AG08396 (cell line): Measurements from ENCODE around the gene FGF5.
"Not testable (repeated sequence)": the region's sequence is repeated elsewhere in the genome, so short reads cannot be mapped to it uniquely, and the experiment has no call there.

Source experiments
- DNase-seq: peaks from one replicate; pipeline ENCODE4 v3.0.0; 2012; ENCODE audit warnings: low spot score, mixed read lengths

FGF5 gene

GRCh38 chr4:80266253-80266901 is at the start of gene FGF5:
FGF5 (plus strand) TSS chr4:80266664; CDS start chr4:80266825, 161 bp downstream.
- peak; percentile 90 for DNase-seq

- no peak for DNase-seq
These were observed 47.0 kb upstream of the FGF5 start for GRCh38 chr4:80219301-80220025.

GRCh38 chr4:80220711-80221110 is 45.8 kb upstream of the FGF5 start:
- no peak for DNase-seq

GRCh38 chr4:80221161-80221560 is 45.3 kb upstream of the FGF5 start:
- DNase-seq: no peak

- no peak for DNase-seq
These were observed 40.9 kb upstream of the FGF5 start for GRCh38 chr4:80225595-80225994.

GRCh38 chr4:80226094-80226493 is 40.4 kb upstream of the FGF5 start:
- no peak for DNase-seq

- no peak for DNase-seq
These were observed 38.0 kb upstream of the FGF5 start for GRCh38 chr4:80228460-80228859.

- DNase-seq: no peak
These were observed 37.3 kb upstream of the FGF5 start for GRCh38 chr4:80229128-80229527.

GRCh38 chr4:80229590-80229989 is 36.9 kb upstream of the FGF5 start:
- no peak for DNase-seq

- no peak for DNase-seq
These were observed 35.3 kb upstream of the FGF5 start for GRCh38 chr4:80231180-80231579.

- no peak for DNase-seq
These were observed 33.6 kb upstream of the FGF5 start for GRCh38 chr4:80232707-80233370.

- no peak for DNase-seq
These were observed 33.1 kb upstream of the FGF5 start for GRCh38 chr4:80233390-80233789.

- DNase-seq: no peak
These were observed 31.0 kb upstream of the FGF5 start for GRCh38 chr4:80235451-80235850.

- DNase-seq: peak; percentile 22
These were observed 28.5 kb upstream of the FGF5 start for GRCh38 chr4:80237992-80238391.

GRCh38 chr4:80239480-80240150 is 26.8 kb upstream of the FGF5 start:
- no peak for DNase-seq

- no peak for DNase-seq
These were observed 25.5 kb upstream of the FGF5 start for GRCh38 chr4:80240976-80241375.

- no peak for DNase-seq
These were observed 23.0 kb upstream of the FGF5 start for GRCh38 chr4:80243274-80244018.

- DNase-seq: not testable (repeated sequence)
These were observed 19.0 kb upstream of the FGF5 start for GRCh38 chr4:80247484-80247883.

- DNase-seq: no peak
These were observed 17.3 kb upstream of the FGF5 start for GRCh38 chr4:80249144-80249543.

GRCh38 chr4:80252427-80252826 is 14.0 kb upstream of the FGF5 start:
- DNase-seq: no peak

GRCh38 chr4:80252953-80253352 is 13.5 kb upstream of the FGF5 start:
- DNase-seq: no peak

- DNase-seq: no peak
These were observed 13.0 kb upstream of the FGF5 start for GRCh38 chr4:80253510-80253909.
